ENCODE measurements around the gene MAN1B1.
"Not testable (repeated sequence)": the region's sequence is repeated elsewhere in the genome, so short reads cannot be mapped to it uniquely, and the experiment has no call there.

MAN1B1 gene

GRCh38 chr9:137112564-137113384, 26.0 kb downstream of the MAN1B1 start:
- DNase-seq, result no peak

GRCh38 chr9:137113385-137114159, 26.8 kb downstream of the MAN1B1 start:
- DNase-seq, result peak; percentile 34

- DNase-seq, result no peak
Measured at GRCh38 chr9:137114220-137114612, 27.4 kb downstream of the MAN1B1 start.

GRCh38 chr9:137114613-137115393, 28.0 kb downstream of the MAN1B1 start, which contains the start of gene DPP7:
DPP7 (minus strand) TSS chr9:137114733; CDS start chr9:137114713, 20 bp downstream.
- peak; percentile 75 for DNase-seq

GRCh38 chr9:137115394-137116026, 28.7 kb downstream of the MAN1B1 start:
- no peak for DNase-seq

- no peak for DNase-seq
Measured at GRCh38 chr9:137116027-137116507, 29.3 kb downstream of the MAN1B1 start.

GRCh38 chr9:137116728-137117127, 29.9 kb downstream of the MAN1B1 start:
- DNase-seq, result no peak

GRCh38 chr9:137117269-137117731, 30.5 kb downstream of the MAN1B1 start:
- no peak for DNase-seq

GRCh38 chr9:137118092-137118603, 31.4 kb downstream of the MAN1B1 start:
- not testable (repeated sequence) for DNase-seq

GRCh38 chr9:137121927-137122795, 35.4 kb downstream of the MAN1B1 start:
- not testable (repeated sequence) for DNase-seq

- DNase-seq, result not testable (repeated sequence)
Measured at GRCh38 chr9:137122796-137123467, 36.1 kb downstream of the MAN1B1 start.

GRCh38 chr9:137123468-137123837, 36.7 kb downstream of the MAN1B1 start:
- no peak for DNase-seq

- DNase-seq, result not testable (repeated sequence)
Measured at GRCh38 chr9:137123952-137124462, 37.2 kb downstream of the MAN1B1 start.

GRCh38 chr9:137126786-137127185, 40.0 kb downstream of the MAN1B1 start:
- DNase-seq, result no peak

- peak; percentile 57 for DNase-seq
Measured at GRCh38 chr9:137127301-137128157, 40.7 kb downstream of the MAN1B1 start.

- DNase-seq, result peak; percentile 29
Measured at GRCh38 chr9:137128158-137128861, 41.5 kb downstream of the MAN1B1 start.

GRCh38 chr9:137128862-137129455, 42.2 kb downstream of the MAN1B1 start:
- peak; percentile 31 for DNase-seq

All from activated CD4-positive, alpha-beta T cell treated with anti-CD3 and anti-CD28 coated beads, Interleukin-2, amount 50 U/mL, for 16 hours (primary cell).